NCI-H1092 treated with DMSO at 0.1 percent for 48 hours (cell line): ENCODE data around the gene CSHL1.
"Not testable (repeated sequence)": the region's sequence is repeated elsewhere in the genome, so short reads cannot be mapped to it uniquely, and the experiment has no call there.

ENCODE experiments used
- DNase-seq: peaks from one replicate; lab custom pipeline; 2025; lab: John Stamatoyannopoulos, UW

CSHL1 gene

DNA sequence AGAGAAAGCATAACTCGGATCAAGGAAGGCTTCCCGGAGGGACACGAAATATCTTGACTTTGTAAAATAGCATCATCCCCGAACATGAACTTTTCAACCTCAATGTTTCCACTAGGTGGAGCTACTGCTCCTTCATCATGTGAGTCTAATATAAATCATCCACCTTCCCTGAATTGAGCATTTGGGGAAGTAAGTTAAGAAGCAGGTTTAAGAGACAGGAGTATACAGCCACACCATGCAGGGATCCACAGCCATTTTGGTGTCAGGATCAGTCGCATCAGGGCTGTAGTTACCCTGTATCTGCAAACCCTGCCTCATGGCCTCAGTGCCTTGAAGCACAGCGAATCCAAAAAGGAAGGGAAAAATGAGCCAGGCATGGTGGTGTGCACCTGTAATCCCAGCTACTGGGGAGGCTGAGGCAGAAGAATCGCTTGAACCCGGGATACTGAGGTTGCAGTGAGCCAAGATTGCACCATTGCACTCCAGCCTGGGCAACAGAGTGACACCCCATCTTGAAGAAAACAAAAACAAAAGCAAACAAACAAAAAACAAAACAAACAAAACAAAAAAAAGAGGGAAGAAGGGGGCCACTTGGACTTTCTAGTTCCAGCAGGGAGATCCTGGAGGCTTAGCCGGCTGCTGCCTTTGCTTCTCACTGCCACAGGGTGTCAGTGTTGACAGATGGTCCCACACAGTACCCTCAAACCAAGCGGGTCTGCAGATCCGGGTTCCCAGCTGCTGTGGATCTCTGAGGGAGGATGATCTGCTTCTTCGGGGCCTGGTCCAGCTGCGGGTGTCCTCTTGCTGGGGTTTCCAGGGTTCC, 21.8 kb downstream of the CSHL1 start:
- DNase-seq = not testable (repeated sequence)

DNA sequence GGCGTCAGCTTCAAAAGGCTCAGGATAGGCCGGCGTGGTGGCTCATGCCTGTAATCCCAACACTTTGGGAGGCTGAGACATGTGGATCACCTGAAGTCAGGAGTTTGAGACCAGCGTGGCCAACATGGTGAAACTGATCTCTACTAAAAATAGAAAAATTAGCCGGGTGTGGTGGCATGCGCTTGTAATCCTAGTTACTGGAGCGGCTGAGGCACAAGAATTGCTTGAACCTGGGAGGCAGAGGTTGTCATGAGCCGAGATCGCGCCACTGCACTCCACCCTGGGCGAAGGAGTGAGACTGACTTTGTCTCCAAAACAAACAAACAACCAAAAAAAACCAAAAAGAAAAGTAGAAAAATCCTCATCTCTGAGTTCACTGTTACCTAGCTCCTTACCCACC, 25.9 kb downstream of the CSHL1 start:
- DNase-seq = not testable (repeated sequence)

- not testable (repeated sequence) for DNase-seq
Measured at GRCh38 chr17:63882626-63883126, 28.4 kb downstream of the CSHL1 start.

- no peak for DNase-seq
Measured at GRCh38 chr17:63881935-63882601, 29.0 kb downstream of the CSHL1 start, which contains the start of gene GH2. Gene GH2, minus strand, starts transcription at chr17:63881944. Its CDS starts 143 bp downstream, at chr17:63881801.

DNA sequence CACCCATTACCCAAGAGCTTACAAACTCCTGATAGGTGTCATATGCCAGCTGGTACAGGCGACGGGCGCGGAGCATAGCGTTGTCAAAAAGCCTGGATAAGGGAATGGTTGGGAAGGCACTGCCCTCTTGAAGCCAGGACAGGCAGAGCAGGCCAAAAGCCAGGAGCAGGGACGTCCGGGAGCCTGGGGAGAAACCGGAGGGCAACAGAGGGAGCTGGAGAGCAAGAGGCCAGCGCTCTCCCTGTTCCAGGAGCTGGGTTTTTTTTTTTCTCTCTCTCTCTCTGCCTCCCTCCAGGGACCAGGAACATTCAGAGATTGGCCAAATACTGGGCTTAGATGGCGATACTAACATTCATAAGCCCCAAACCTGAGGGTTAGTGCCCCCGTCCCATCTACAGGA, 29.7 kb downstream of the CSHL1 start:
- DNase-seq = not testable (repeated sequence)

DNA sequence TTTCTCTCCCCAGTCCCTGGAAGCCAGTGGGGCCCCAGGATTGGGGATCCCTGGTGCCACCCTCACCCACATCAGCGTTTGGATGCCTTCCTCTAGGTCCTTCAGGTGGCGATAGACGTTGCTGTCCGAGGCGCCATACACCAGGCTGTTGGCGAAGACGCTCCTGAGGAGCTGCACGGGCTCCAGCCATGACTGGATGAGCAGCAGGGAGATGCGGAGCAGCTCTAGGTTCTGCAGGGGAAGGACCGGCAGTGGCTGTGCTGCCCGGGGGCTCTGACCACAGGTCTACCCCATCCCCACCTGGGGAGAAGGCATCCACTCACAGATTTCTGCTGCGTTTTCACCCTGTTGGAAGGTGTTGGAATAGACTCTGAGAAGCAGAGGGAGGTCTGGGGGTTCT, 30.4 kb downstream of the CSHL1 start:
- no peak for DNase-seq

DNA sequence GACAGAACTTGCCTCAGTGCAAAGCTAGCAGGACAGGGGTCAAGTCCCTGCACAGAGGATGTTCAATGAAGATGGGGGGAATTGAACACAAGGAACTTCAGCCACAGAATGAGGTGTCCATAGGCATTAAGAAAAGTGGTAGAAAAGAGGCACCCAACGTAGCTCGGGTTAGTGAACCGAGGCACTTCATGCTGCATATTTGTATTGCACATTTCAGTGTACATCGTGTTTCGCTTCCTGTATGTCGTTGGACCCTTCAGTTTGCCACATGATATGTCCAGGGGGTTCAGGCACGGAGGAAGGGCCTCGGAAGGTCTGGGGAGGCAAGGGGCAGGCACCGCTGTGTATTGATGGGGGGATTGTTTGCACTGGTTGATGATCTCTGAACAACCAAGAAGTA, 32.6 kb downstream of the CSHL1 start:
- not testable (repeated sequence) for DNase-seq

DNA sequence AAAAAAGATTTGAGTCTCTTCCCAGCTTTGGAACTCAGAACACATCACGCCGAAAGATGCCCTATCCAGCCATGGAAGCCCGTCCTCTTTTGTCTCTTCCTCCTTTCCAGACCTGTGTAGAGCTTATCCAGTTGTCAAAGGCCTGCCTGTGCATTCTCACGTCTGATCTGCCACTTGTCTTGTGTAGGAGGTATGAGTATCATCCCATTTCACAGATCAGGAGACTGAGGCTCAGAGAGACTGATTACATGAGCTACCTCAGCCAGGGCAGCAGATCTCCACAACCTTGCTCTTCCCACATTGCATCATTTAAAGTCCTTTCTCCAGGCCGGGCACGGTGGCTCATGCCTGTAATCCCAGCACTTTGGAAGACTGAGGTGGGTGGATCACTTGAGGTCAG, 36.4 kb downstream of the CSHL1 start:
- DNase-seq = not testable (repeated sequence)

DNA sequence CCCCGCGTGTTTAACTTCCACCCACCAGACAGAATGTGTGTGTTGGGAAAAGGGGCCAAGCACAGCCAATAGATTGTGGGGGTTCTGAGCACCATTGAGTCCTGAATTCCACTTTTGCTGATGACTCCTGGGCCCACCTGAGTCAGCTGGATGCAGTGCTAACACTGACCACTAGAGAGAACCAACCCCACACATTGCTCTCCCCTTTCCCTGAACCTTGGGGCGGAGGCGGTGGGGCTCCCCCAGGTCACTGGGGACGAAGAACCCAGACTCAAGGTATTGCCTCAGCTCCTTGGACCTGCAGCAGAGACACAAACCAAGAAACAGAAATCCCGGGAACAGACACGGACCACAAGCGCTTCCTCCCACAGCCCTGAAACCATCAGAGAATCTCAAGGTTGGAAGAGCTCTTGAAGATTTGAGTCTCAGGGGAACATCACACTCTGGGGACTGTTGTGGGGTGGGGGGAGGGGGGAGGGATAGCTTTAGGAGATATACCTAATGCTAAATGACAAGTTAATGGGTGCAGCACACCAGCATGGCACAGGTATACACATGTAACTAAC, 36.9 kb downstream of the CSHL1 start:
- not testable (repeated sequence) for DNase-seq

DNA sequence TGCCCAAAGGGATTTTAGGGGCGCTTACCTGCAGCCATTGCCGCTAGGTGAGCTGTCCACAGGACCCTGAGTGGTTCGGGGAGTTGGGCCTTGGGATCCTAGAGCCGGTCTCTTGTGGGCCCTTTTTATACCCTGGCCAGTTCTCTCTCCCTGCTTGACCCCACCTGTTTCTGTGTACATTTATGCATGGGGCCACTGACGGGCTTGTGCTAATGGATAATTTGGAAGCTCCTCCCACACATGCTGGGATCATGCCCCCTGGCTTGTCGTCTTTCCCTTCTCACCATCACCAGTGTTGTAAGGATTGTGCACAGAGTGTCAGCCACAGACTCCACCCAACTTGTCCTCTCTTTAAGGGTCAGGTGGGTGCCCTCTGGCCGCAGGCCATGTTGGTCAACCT, 37.5 kb downstream of the CSHL1 start, which contains the start of gene CSH2:
Gene CSH2 (minus strand): TSS at position 101 of the 400 bp plus-strand sequence. CDS start 63 bp downstream, at position 38.
- not testable (repeated sequence) for DNase-seq

DNA sequence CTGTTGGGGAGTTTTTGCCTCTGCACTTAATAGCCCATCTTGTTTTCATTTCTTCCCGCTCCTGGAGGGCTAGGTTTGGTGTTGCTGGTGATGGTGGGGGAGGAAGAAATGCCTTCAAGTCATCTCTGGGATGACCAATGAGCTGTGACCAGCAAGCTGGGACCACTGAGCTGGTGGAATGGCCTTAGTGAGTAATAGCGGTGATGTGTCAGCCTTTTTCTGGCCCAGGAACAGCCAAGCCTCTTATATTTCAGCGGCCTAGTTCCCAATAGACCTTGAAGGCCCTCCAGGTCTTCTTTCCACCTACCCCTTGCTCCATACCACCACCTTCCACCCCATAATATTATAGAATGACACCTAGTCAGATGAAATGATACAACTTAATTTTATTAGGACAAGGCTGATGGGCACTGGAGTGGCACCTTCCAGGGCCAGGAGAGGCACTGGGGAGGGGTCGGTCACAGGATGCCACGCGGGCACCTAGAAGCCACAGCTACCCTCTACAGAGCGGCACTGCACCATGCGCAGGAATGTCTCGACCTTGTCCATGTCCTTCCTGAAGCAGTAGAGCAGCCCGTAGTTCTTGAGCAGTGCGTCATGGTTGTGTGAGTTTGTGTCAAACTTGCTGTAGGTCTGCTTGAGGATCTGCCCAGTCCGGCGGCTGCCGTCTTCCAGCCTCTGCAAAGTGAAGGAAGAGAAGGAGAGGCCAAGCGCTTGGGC, 39.3 kb downstream of the CSHL1 start:
- not testable (repeated sequence) for DNase-seq

GRCh38 chr17:63870292-63870665, 40.8 kb downstream of the CSHL1 start:
- DNase-seq = not testable (repeated sequence)

GRCh38 chr17:63869491-63870291, 41.4 kb downstream of the CSHL1 start:
- not testable (repeated sequence) for DNase-seq

- not testable (repeated sequence) for DNase-seq
Measured at GRCh38 chr17:63866625-63867024, 44.4 kb downstream of the CSHL1 start.
